Adrenal gland (tissue), 5 donors: Measurements from ENCODE around the gene KIF19.

ENCODE experiments used
- POLR2A ChIP-seq, 2 donors: fragments of 450-650 bp; IDR thresholded peaks; one replicate each; pipeline ENCODE4 v1.6.1; 2017; ENCODE audit warnings: antibody characterized with exemption in 2 of 2, mild to moderate bottlenecking in 2 of 2, moderate library complexity in 1 of 2
- TF ChIP-seq, protein P1 (sequence below), 6 experiments: fragments of 450-650 bp in 4 of 6; fragments of 200-600 bp in 2 of 6; sonication (generic) in 1 of 6; IDR thresholded peaks; 1 replicate in 5 of 6; 2 replicates in 1 of 6; pipeline versions ENCODE4 v1.5.1 to v1.8.0; 2016 to 2021; ENCODE audit warnings: antibody characterized with exemption in 6 of 6, mild to moderate bottlenecking in 2 of 6, moderate library complexity in 1 of 6
- donor health status: DM: no; HTN: no; CAD: no.

DNA sequence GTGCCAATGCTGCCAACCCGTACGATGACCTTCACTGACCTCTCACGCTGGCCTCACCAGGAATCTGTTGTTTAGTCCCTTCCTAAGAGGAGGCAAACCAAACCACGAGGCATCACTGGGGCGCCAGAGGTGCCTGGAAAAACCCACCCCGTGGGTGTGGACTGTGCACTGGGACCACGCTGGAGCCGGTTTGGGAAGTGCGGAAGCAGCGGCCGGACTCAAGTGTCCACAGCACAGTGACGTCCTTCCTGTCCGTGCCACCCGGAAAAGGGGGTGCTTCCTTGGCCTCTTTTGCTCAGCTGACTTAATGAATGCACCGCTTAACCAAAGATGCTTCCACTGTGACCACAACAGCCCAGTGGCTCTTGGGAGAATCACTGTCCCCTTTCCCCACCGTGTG lies 9.0 kb upstream of the KIF19 start:
- TF ChIP-seq, protein P1, sequence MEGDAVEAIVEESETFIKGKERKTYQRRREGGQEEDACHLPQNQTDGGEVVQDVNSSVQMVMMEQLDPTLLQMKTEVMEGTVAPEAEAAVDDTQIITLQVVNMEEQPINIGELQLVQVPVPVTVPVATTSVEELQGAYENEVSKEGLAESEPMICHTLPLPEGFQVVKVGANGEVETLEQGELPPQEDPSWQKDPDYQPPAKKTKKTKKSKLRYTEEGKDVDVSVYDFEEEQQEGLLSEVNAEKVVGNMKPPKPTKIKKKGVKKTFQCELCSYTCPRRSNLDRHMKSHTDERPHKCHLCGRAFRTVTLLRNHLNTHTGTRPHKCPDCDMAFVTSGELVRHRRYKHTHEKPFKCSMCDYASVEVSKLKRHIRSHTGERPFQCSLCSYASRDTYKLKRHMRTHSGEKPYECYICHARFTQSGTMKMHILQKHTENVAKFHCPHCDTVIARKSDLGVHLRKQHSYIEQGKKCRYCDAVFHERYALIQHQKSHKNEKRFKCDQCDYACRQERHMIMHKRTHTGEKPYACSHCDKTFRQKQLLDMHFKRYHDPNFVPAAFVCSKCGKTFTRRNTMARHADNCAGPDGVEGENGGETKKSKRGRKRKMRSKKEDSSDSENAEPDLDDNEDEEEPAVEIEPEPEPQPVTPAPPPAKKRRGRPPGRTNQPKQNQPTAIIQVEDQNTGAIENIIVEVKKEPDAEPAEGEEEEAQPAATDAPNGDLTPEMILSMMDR (IDR thresholded peaks at IDR 0.05): no peak
- TF ChIP-seq POLR2A (IDR thresholded peaks at IDR 0.05): no peak
